ENCODE results near the gene GABPB2. TPM values are rescaled to one million over a fixed set of nuclear protein-coding genes. Genes with fewer than 3 reads are reported as not detected.
"Not testable (repeated sequence)": the region's sequence is repeated elsewhere in the genome, so short reads cannot be mapped to it uniquely, and the experiment has no call there.

Gene GABPB2
- total RNA-seq, 1 donor from 2014 or later = 19.4 TPM

DNA sequence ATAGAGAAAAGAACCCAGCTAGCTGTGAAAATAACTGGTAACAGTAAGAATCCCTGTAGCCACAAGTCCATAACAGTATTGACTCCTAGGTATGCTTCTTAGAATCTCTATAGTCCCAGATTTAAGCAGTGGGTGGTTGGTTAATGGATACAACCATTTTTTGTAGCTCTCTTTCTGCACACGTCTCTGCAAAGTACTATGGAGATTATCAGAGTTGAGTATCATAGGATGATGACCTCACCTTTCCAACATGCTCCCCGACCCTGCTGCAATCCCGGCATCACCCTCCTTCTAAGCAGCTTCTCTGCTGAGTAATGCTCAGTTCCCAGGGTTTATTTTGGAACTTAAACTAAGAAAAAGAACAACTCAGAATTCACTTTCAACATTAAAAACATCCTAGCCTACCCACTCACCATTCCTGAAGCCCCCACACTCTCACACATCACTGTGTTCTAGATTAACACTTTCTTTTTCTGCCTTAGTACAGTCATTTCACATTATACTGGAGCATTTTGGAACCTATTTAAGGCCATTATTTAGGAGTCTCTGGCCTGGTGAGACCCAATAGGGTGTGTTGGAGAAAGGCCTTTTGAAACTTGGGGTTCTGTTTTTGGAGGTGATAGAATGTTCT lies 7.7 kb upstream of the GABPB2 start:
- no peak for DNase-seq (ENCODE audit: low spot score)
- no peak overlapping the region for H3K4me3 Mint-ChIP-seq
- intact Hi-C loops (cut with micrococcal nuclease) = no loop called here
- no peak overlapping the region for H3K27ac Mint-ChIP-seq
- H3K36me3 Mint-ChIP-seq (ENCODE audit: low read depth) = peaks cover 25% of the 10 kb centered on the region
- H3K27me3 Mint-ChIP-seq (ENCODE audit: insufficient read depth) = no peaks in the 10 kb centered on the region
- H3K9me3 Mint-ChIP-seq = no peaks in the 10 kb centered on the region
- H3K4me1 Mint-ChIP-seq (ENCODE audit: low read depth) = peaks cover 32% of the 10 kb centered on the region

- no peaks in the 10 kb centered on the region for H3K27me3 Mint-ChIP-seq (ENCODE audit: insufficient read depth)
Observed at GRCh38 chr1:151065089-151065645, 5.4 kb upstream of the GABPB2 start.

DNA sequence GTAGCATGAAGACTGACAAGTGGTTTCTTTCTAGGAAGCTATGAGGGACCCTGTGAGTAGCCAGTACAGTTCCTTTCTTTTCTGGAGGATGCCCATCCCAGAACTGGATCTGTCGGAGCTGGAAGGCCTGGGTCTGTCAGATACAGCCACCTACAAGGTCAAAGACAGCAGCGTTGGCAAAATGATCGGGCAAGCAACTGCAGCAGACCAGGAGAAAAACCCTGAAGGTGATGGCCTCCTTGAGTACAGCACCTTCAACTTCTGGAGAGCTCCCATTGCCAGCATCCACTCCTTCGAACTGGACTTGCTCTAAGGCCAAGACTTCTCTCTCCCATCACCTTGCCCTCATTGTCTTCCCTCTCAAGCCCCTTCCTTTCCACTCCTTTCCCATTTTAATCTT lies 3.4 kb upstream of the GABPB2 start:
- H3K9me3 Mint-ChIP-seq = no peaks in the 10 kb centered on the region
- no peak overlapping the region for H3K4me3 Mint-ChIP-seq
- intact Hi-C loops (cut with micrococcal nuclease) = no loop called here
- H3K27me3 Mint-ChIP-seq (ENCODE audit: insufficient read depth) = no peaks in the 10 kb centered on the region
- no peak overlapping the region for H3K27ac Mint-ChIP-seq
- H3K36me3 Mint-ChIP-seq (ENCODE audit: low read depth) = peaks cover 14% of the 10 kb centered on the region
- DNase-seq (ENCODE audit: low spot score) = no peak
- H3K4me1 Mint-ChIP-seq (ENCODE audit: low read depth) = peaks cover 22% of the 10 kb centered on the region

More at GRCh38 chr1:151065089-151065645, 5.4 kb upstream of the GABPB2 start:
- Mint-ChIP-seq H3K4me3 (no peak overlapping the region), H3K4me1 (ENCODE audit: low read depth) (peaks cover 36% of the 10 kb centered on the region), H3K36me3 (ENCODE audit: low read depth) (peaks cover 14% of the 10 kb centered on the region), H3K27ac (no peak overlapping the region), H3K9me3 (no peaks in the 10 kb centered on the region)
- intact Hi-C loops (cut with micrococcal nuclease) = no loop called here
- DNase-seq (ENCODE audit: low spot score) = no peak

DNA sequence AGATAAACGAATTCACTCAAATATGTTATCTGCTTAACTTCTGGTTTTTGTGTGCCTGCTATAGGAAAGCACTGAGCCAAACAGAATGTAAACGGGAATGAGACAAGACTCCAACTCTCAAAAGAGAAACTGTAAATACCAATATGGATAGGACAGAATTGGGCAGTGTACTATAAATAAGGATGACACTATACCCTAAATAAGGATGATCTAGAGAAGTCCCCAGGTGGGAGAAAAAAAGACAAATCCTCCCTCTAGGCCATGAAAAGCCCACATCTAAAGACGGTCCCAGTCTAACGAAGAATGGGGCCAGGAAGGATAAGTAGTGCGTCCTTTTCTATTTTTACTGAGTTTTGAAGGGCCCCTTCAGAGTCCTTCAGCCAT lies 1.5 kb upstream of the GABPB2 start:
- Mint-ChIP-seq H3K9me3 (no peaks in the 10 kb centered on the region), H3K36me3 (ENCODE audit: low read depth) (peaks cover 16% of the 10 kb centered on the region), H3K4me3 (peak overlapping the region; percentile 98), H3K27me3 (ENCODE audit: insufficient read depth) (no peaks in the 10 kb centered on the region), H3K27ac (peak overlapping the region; percentile 72), H3K4me1 (ENCODE audit: low read depth) (peaks cover 17% of the 10 kb centered on the region)
- no peak for DNase-seq (ENCODE audit: low spot score)
- intact Hi-C loops (cut with micrococcal nuclease) = no loop called here

DNA sequence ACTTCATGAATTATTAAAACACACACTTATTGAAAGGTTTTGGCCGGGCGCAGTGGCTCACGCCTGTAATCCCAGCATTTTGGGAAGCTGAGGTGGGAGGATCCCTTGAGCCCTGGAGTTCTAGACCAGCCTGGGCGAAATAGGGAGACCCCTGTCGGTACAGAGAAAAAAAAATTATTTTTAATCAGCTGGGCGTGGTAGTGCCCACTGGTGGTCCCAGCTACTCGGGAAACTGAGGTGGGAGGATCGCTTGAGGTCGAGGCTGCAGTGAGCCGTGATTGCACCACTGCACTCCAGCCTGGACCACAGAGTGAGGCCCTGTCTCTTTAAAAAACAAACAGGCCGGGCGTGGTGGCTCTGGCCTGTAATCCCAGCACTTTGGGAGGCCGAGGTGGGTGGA lies 1.7 kb downstream of the GABPB2 start:
- DNase-seq (ENCODE audit: low spot score) = no peak
- Mint-ChIP-seq H3K4me3 (peak overlapping the region; percentile 98), H3K9me3 (no peaks in the 10 kb centered on the region), H3K27me3 (ENCODE audit: insufficient read depth) (no peaks in the 10 kb centered on the region), H3K27ac (peak overlapping the region; percentile 100), H3K36me3 (ENCODE audit: low read depth) (peaks cover 14% of the 10 kb centered on the region), H3K4me1 (ENCODE audit: low read depth) (peaks cover 17% of the 10 kb centered on the region)
- intact Hi-C loops (cut with micrococcal nuclease) = no loop called here

GRCh38 chr1:151085953-151086559 lies 15.5 kb downstream of the GABPB2 start:
- Mint-ChIP-seq H3K27me3 (ENCODE audit: insufficient read depth) (no peaks in the 10 kb centered on the region), H3K27ac (no peak overlapping the region), H3K4me3 (no peak overlapping the region), H3K4me1 (ENCODE audit: low read depth) (no peaks in the 10 kb centered on the region), H3K9me3 (no peaks in the 10 kb centered on the region), H3K36me3 (ENCODE audit: low read depth) (no peaks in the 10 kb centered on the region)
- intact Hi-C loops (cut with micrococcal nuclease) = no loop called here
- DNase-seq (ENCODE audit: low spot score) = no peak

DNA sequence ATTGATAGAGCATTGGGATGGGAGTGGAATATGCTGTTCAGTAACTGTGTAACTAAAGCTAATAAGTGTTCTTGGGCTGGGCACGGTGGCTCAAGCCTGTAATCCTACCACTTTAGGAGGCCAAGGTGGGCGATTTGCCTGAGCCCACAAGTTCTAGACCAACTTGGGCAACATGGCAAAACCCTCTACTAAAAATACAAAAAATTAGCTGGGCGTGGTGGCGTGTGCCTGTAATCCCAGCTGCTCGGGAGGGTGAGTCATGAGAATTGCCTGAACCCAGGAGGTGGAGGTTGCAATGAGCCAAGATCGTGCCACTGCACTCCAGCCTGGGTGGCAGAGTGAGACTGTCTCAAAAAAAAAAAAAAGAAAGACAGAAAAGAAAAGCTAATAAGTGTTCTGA lies 26.9 kb downstream of the GABPB2 start:
- intact Hi-C loops (cut with micrococcal nuclease); H3K36me3 Mint-ChIP-seq (ENCODE audit: low read depth); DNase-seq (ENCODE audit: low spot score); H3K9me3 Mint-ChIP-seq; H3K4me1 Mint-ChIP-seq (ENCODE audit: low read depth); H3K4me3 Mint-ChIP-seq; H3K27ac Mint-ChIP-seq; H3K27me3 Mint-ChIP-seq (ENCODE audit: insufficient read depth): not testable (repeated sequence)

GRCh38 chr1:151098126-151098525 lies 27.6 kb downstream of the GABPB2 start:
- DNase-seq (ENCODE audit: low spot score) = no peak
- no peaks in the 10 kb centered on the region for H3K27me3 Mint-ChIP-seq (ENCODE audit: insufficient read depth)
- intact Hi-C loops (cut with micrococcal nuclease) = no loop called here
- no peaks in the 10 kb centered on the region for H3K4me1 Mint-ChIP-seq (ENCODE audit: low read depth)
- H3K4me3 Mint-ChIP-seq = no peak overlapping the region
- H3K9me3 Mint-ChIP-seq = no peaks in the 10 kb centered on the region
- H3K36me3 Mint-ChIP-seq (ENCODE audit: low read depth) = peaks cover 3% of the 10 kb centered on the region
- no peak overlapping the region for H3K27ac Mint-ChIP-seq

DNA sequence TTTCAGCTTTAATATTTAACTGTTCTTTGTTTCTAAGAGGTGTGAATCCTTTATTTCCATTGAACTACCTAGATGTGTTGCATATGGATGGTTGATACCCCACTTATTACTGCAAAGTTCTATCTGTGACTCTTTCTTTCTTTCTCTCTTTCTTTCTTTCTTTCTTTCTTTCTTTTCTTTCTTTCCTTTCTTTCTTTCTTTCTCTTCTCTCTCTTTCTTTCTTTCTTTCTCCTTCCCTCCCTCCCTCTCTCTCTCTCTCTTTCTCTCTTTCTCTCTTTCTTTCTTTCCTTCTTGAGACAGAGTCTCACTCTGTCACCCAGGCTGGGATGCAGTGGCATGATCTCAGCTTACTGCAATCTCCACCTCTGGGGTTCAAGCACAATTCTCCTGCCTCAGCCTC lies 34.1 kb downstream of the GABPB2 start:
- no peak overlapping the region for H3K4me3 Mint-ChIP-seq
- intact Hi-C loops (cut with micrococcal nuclease) = no loop called here
- H3K9me3 Mint-ChIP-seq = no peaks in the 10 kb centered on the region
- H3K4me1 Mint-ChIP-seq (ENCODE audit: low read depth) = no peaks in the 10 kb centered on the region
- H3K27me3 Mint-ChIP-seq (ENCODE audit: insufficient read depth) = no peaks in the 10 kb centered on the region
- peaks cover 3% of the 10 kb centered on the region for H3K36me3 Mint-ChIP-seq (ENCODE audit: low read depth)
- DNase-seq (ENCODE audit: low spot score) = no peak
- H3K27ac Mint-ChIP-seq = no peak overlapping the region

- Mint-ChIP-seq H3K4me1 (ENCODE audit: low read depth) (no peaks in the 10 kb centered on the region), H3K36me3 (ENCODE audit: low read depth) (peaks cover 3% of the 10 kb centered on the region), H3K4me3 (no peak overlapping the region), H3K27ac (no peak overlapping the region), H3K27me3 (ENCODE audit: insufficient read depth) (no peaks in the 10 kb centered on the region), H3K9me3 (no peaks in the 10 kb centered on the region)
- DNase-seq (ENCODE audit: low spot score) = no peak
- intact Hi-C loops (cut with micrococcal nuclease) = no loop called here
Observed at GRCh38 chr1:151106894-151107293, 36.3 kb downstream of the GABPB2 start.

DNA sequence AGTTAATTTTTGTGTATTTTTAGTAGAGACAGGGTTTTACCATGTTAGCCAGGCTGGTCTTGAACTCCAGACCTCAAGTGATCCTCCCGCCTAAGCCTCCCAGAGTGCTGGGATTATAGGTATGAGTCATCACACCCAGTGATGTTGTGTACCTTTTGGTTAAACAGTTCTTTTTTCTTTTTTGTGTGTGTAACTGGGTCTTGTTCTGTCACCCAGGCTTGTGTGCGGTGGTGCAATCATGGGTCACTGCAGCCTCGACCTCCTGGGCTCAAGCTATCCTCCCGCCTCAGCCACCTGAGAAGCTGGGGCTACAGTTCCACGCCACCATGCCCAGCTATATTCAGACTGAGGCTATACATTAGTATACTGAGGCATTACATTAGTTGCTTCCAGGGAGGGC lies 37.8 kb downstream of the GABPB2 start:
- no peaks in the 10 kb centered on the region for H3K9me3 Mint-ChIP-seq
- H3K4me1 Mint-ChIP-seq (ENCODE audit: low read depth) = no peaks in the 10 kb centered on the region
- H3K36me3 Mint-ChIP-seq (ENCODE audit: low read depth) = peaks cover 3% of the 10 kb centered on the region
- DNase-seq (ENCODE audit: low spot score) = no peak
- H3K4me3 Mint-ChIP-seq = no peak overlapping the region
- no peak overlapping the region for H3K27ac Mint-ChIP-seq
- intact Hi-C loops (cut with micrococcal nuclease) = no loop called here
- no peaks in the 10 kb centered on the region for H3K27me3 Mint-ChIP-seq (ENCODE audit: insufficient read depth)

DNA sequence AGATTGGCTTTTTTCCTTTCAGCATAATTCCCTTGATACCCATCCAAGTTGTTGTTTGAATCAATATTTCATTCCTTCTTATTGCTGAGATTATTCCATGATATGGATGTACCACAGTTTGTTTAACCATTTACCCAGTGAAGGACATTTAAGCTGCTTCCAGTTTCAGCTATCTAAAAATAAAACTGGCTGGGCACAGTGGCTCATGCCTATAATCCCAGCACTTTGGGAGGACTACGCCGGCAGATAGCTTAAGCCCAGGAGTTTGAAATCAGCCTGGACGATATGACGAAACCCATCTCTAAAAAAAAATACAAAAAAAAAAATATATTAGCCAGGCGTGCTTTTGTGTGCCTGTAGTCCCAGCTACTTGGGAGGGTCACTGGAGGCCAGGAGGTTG lies 43.3 kb downstream of the GABPB2 start:
- no peak overlapping the region for H3K4me3 Mint-ChIP-seq
- H3K9me3 Mint-ChIP-seq = no peaks in the 10 kb centered on the region
- peaks cover 5% of the 10 kb centered on the region for H3K36me3 Mint-ChIP-seq (ENCODE audit: low read depth)
- no peaks in the 10 kb centered on the region for H3K4me1 Mint-ChIP-seq (ENCODE audit: low read depth)
- intact Hi-C loops (cut with micrococcal nuclease) = no loop called here
- no peak for DNase-seq (ENCODE audit: low spot score)
- H3K27ac Mint-ChIP-seq = no peak overlapping the region
- H3K27me3 Mint-ChIP-seq (ENCODE audit: insufficient read depth) = no peaks in the 10 kb centered on the region

GRCh38 chr1:151124763-151125403 lies 54.3 kb downstream of the GABPB2 start:
- Mint-ChIP-seq H3K4me1 (ENCODE audit: low read depth) (no peaks in the 10 kb centered on the region), H3K36me3 (ENCODE audit: low read depth) (peaks cover 7% of the 10 kb centered on the region), H3K27ac (no peak overlapping the region), H3K9me3 (no peaks in the 10 kb centered on the region), H3K27me3 (ENCODE audit: insufficient read depth) (no peaks in the 10 kb centered on the region), H3K4me3 (no peak overlapping the region)
- DNase-seq (ENCODE audit: low spot score) = no peak
- intact Hi-C loops (cut with micrococcal nuclease) = no loop called here

All from activated T-helper 1 cell treated with anti-CD3 and anti-CD28 coated beads, Interleukin-12 subunit alpha, Interleukin-12 subunit beta, Interleukin-2, Interleukin-4 antibody, amounts not matched to agents 30 ng/mL and 10 ng/mL and 1 ng/mL, durations not matched to agents 14 hours and 24 hours and 36 hours (primary cell).